ENCODE measurements around the gene RHO.

DNA sequence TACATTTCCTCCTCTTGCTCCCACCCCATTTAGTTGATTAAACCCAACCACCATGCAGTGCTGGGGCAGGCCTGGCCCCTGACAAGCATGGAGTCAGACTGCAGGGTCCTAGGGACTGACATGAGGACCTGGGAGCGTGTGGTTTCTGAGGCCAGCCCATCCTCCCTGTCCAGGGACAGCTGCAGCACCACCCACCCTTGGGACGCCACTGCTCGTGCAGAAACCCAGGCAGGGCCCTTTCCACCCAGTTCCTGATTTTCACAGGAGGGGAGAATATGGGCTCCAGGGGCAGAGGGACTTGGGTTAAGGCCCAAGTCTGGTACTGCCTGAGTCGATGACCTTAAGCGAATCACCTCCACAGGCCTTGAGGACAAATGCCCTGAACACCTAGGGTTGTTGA is 54.4 kb downstream of the RHO start:
- TF ChIP-seq BHLHE40 (IDR thresholded peaks at IDR 0.05; ENCODE audit: borderline replicate concordance) = no peak
- TF ChIP-seq ARNT (IDR thresholded peaks at IDR 0.05) = no peak
- no peak for TF ChIP-seq ELF4 (IDR thresholded peaks at IDR 0.05)
- no peak for TF ChIP-seq ZNF384 (IDR thresholded peaks at IDR 0.05)
- no peak for TF ChIP-seq SUZ12 (IDR thresholded peaks at IDR 0.05)
